Endometrium (tissue), 2 donors: ENCODE data around the gene MSX2.

Experiments
- FAIRE-seq: peaks from 2 replicates; lab custom pipeline; 2012; peaks lifted over from hg19 to GRCh38; lab: Jason Lieb, UNC
- donor health status: control.
- donor health status: control.

MSX2 gene

GRCh38 chr5:174775081-174775480 lies 50.7 kb downstream of the MSX2 start:
- FAIRE-seq: no peak

- FAIRE-seq: no peak
These were observed 52.7 kb downstream of the MSX2 start for GRCh38 chr5:174777111-174777510.

- no peak for FAIRE-seq
These were observed 53.2 kb downstream of the MSX2 start for GRCh38 chr5:174777583-174777982.
